ENCODE measurements around the gene MCM3. TPM values are rescaled to one million over a fixed set of nuclear protein-coding genes. Genes with fewer than 3 reads are reported as not detected.

Gene MCM3
- total RNA-seq, 2 experiments from 2014 or later, result 180 to 182 TPM

- DNase-seq, result no peak
- H3K4me1 Mint-ChIP-seq, result peaks cover 12% of the 10 kb centered on the region
- H3K4me3 Mint-ChIP-seq, result no peak overlapping the region
- peaks cover 2% of the 10 kb centered on the region for H3K9me3 Mint-ChIP-seq
- no peaks in the 10 kb centered on the region for H3K27me3 Mint-ChIP-seq
- H3K27ac Mint-ChIP-seq, result no peak overlapping the region
- POLR2A ChIA-PET, result interaction anchor here (0.7 to 1.4 kb wide), 2 partner anchors 69 to 78 kb away, joined by 3 to 4 read pairs; partner anchors contain the start of gene PAQR8
- ATAC-seq (ENCODE audit: low read depth), result no peak
- peaks cover 4% of the 10 kb centered on the region for H3K36me3 Mint-ChIP-seq
Observed at GRCh38 chr6:52293067-52293466, 8.5 kb upstream of the MCM3 start.

DNA sequence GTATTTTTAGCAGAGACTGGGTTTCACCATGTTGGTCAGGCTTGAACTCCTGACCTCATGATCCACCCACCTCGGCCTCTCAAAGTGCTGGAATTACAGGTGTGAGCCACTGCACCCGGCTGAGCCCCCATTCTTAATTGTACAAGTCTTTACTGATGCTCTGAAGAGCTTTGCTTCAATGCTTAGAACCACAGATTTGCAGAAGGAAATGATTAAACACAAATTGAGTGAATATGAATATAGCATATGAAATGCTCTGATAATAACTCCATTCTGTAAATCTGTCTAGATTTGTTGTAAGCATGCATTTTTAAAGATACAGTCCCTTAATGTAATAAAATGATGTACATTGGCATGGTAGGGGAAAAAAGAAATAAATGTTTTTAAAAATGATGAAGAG lies 4.3 kb upstream of the MCM3 start:
- POLR2A ChIA-PET, result interaction anchor here (0.6 to 1.4 kb wide), 3 partner anchors 16 to 101 kb away, joined by 3 to 6 read pairs (median 3); partner anchors contain the start of gene PAQR8

DNA sequence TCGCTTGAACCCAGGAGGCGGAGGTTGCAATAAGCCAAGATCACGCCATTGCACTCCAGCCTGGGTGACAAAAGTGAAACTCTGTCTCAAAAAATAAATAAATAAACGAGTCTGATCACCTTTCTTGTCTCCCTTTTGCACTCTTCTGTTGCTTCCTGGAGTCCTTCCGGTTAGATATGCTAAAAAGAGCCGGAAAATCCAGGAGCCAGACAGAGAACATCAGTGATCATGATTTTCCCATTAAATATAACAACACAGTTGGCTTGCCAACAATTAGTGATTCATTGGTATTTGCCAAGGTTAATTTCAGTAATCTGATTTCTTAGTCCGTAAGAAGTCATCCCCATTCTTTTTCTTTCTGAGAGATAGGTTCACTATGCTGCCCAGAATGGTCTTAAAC lies 3.7 kb upstream of the MCM3 start:
- Mint-ChIP-seq H3K27ac (no peak overlapping the region), H3K36me3 (peaks cover 4% of the 10 kb centered on the region), H3K27me3 (no peaks in the 10 kb centered on the region), H3K9me3 (no peaks in the 10 kb centered on the region), H3K4me1 (peaks cover 17% of the 10 kb centered on the region), H3K4me3 (no peak overlapping the region)
- ATAC-seq (ENCODE audit: low read depth) (no peak), DNase-seq (no peak)
- POLR2A ChIA-PET, result no interaction called here

More for the DNA sequence above, 4.3 kb upstream of the MCM3 start:
- ATAC-seq (ENCODE audit: low read depth), result no peak
- Mint-ChIP-seq H3K27ac (no peak overlapping the region), H3K9me3 (no peaks in the 10 kb centered on the region), H3K4me3 (no peak overlapping the region), H3K4me1 (peaks cover 13% of the 10 kb centered on the region), H3K27me3 (no peaks in the 10 kb centered on the region), H3K36me3 (no peaks in the 10 kb centered on the region)
- no peak for DNase-seq

DNA sequence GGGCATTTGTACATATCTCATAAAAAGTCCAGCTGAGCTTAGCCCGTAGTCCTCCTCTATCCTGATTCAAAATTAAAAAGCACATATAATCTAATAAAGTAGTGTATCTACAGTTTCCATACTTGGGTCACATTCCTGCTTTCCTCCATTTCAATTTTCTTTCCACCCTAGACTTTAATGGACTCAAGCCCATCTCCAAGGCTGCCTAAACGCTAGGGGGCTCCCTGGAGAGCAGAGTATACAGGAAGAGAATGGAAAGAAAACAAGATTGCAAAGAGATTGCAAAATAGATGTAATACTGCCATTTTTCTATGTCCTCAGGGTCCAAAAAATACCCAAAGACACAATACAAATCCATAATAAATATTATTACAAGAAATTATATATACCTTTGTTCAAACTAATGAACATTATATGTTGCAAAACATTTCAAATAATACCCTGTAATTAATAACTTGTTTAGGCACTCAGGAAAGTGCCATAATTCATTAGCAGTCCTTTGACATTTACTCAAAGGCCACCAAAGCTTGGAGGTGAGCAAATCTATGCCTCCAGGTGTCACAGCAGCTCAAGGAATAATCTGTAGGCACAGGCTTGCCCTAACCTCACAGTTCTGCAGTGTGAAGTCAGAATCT lies 2.4 kb upstream of the MCM3 start:
- H3K9me3 Mint-ChIP-seq, result no peaks in the 10 kb centered on the region
- POLR2A ChIA-PET, result interaction anchor here (1.0 to 5.3 kb wide), 5 partner anchors 21 to 112 kb away, joined by 3 to 61 read pairs (median 4); partner anchors contain the start of gene PAQR8
- ATAC-seq (ENCODE audit: low read depth) (no peak), DNase-seq (peak; percentile 61)
- H3K36me3 Mint-ChIP-seq, result peaks cover 13% of the 10 kb centered on the region
- no peaks in the 10 kb centered on the region for H3K27me3 Mint-ChIP-seq
- H3K4me3 Mint-ChIP-seq, result no peak overlapping the region
- peaks cover 29% of the 10 kb centered on the region for H3K4me1 Mint-ChIP-seq
- peak overlapping the region; percentile 79 for H3K27ac Mint-ChIP-seq

GRCh38 chr6:52285177-52286068 lies 881 bp upstream of the MCM3 start:
- no peaks in the 10 kb centered on the region for H3K27me3 Mint-ChIP-seq
- DNase-seq (no peak), ATAC-seq (ENCODE audit: low read depth) (peak; percentile 17)
- peaks cover 38% of the 10 kb centered on the region for H3K4me1 Mint-ChIP-seq
- peaks cover 23% of the 10 kb centered on the region for H3K36me3 Mint-ChIP-seq
- POLR2A ChIA-PET, result interaction anchor here (0.6 to 5.3 kb wide), 20 partner anchors 10 to 1074 kb away, joined by 3 to 61 read pairs (median 4); partner anchors contain the start of gene PAQR8
- peak overlapping the region; percentile 28 for H3K27ac Mint-ChIP-seq
- H3K4me3 Mint-ChIP-seq, result no peak overlapping the region
- no peaks in the 10 kb centered on the region for H3K9me3 Mint-ChIP-seq

DNA sequence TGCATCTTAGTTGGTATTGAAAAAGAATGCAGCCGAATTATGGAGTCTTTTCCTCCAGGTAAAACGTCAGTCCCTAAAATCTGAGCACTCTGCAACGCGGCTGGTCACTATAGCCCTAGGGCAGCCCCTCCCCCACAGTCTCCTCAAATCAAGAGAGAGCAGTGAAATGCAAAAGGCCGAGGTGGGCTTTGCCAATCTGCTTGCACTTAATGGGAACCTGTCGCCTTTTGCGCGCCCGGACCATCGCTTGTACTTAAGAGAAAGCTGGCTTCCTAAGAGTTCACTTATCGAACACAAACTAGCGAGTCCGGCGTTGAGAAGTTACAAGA lies 447 bp downstream of the MCM3 start:
- POLR2A ChIA-PET, result interaction anchor here (0.7 to 5.3 kb wide), 11 partner anchors 11 to 390 kb away, joined by 3 to 61 read pairs (median 4); partner anchors contain the start of gene PAQR8
- Mint-ChIP-seq H3K36me3 (peaks cover 26% of the 10 kb centered on the region), H3K4me1 (peaks cover 47% of the 10 kb centered on the region), H3K27me3 (no peaks in the 10 kb centered on the region), H3K27ac (peak overlapping the region; percentile 71), H3K4me3 (no peak overlapping the region), H3K9me3 (no peaks in the 10 kb centered on the region)
- ATAC-seq (ENCODE audit: low read depth) (no peak), DNase-seq (no peak)

DNA sequence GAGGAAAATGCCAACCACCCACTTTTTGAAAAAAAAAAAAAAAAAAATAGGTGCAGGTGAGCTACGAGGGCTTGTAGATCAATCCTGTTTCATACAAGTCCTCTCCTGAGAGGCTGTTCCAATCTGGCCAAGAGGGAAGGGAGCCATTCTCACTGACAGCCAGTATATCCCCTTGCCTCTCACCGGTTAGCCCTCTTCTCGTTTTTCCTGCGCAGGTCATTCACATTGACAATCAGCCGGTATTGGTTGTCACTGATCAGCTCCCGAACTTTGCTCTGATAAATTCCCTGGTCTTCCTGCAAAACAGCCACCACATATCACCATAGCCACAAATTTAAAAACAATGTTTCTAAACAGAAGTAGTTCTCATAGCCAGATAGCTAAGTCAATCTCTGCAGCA lies 1.4 kb downstream of the MCM3 start:
- H3K4me3 Mint-ChIP-seq, result peak overlapping the region; percentile 83
- H3K36me3 Mint-ChIP-seq, result peaks cover 30% of the 10 kb centered on the region
- peaks cover 56% of the 10 kb centered on the region for H3K4me1 Mint-ChIP-seq

DNA sequence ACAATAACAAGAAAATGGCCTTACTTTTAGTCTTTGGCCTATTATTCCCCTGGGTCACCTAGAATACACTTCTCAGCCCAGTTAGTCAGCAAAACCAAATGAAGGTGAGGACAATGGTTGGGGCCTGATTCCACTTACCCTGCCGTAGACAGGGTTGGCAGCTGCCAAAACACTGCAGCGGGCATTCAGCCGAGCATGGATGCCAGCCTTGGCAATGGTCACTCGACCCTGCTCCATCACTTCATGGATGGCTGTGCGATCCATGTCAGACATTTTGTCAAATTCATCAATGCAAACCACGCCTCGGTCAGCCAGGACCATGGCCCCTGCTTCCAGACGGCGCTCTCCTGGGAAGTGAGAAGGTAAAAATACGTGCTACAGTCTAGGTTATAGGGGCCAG lies 8.4 kb downstream of the MCM3 start:
- POLR2A ChIA-PET, result no interaction called here
- Mint-ChIP-seq H3K4me1 (peaks cover 42% of the 10 kb centered on the region), H3K4me3 (no peak overlapping the region), H3K27me3 (no peaks in the 10 kb centered on the region), H3K27ac (no peak overlapping the region), H3K9me3 (no peaks in the 10 kb centered on the region), H3K36me3 (peaks cover 54% of the 10 kb centered on the region)
- DNase-seq (no peak), ATAC-seq (ENCODE audit: low read depth) (no peak)

More for the DNA sequence above, 1.4 kb downstream of the MCM3 start:
- ATAC-seq (ENCODE audit: low read depth) (no peak), DNase-seq (no peak)
- no peaks in the 10 kb centered on the region for H3K27me3 Mint-ChIP-seq
- no peak overlapping the region for H3K27ac Mint-ChIP-seq
- POLR2A ChIA-PET, result interaction anchor here (0.9 to 5.3 kb wide), 6 partner anchors 23 to 115 kb away, joined by 3 to 61 read pairs (median 18); partner anchors contain the start of gene PAQR8
- H3K9me3 Mint-ChIP-seq, result no peaks in the 10 kb centered on the region

- POLR2A ChIA-PET, result interaction anchor here (1.1 kb wide), 1 partner anchor 13 kb away, joined by 5 read pairs; no protein-coding TSS in a partner anchor
- peaks cover 49% of the 10 kb centered on the region for H3K36me3 Mint-ChIP-seq
- no peaks in the 10 kb centered on the region for H3K27me3 Mint-ChIP-seq
- no peak for DNase-seq
- H3K4me3 Mint-ChIP-seq, result no peak overlapping the region
- ATAC-seq (ENCODE audit: low read depth), result no peak
- H3K4me1 Mint-ChIP-seq, result peaks cover 14% of the 10 kb centered on the region
- H3K9me3 Mint-ChIP-seq, result no peaks in the 10 kb centered on the region
- H3K27ac Mint-ChIP-seq, result no peak overlapping the region
Observed at GRCh38 chr6:52271852-52272460, 12.6 kb downstream of the MCM3 start.

GRCh38 chr6:52263709-52264540 lies 20.6 kb downstream of the MCM3 start:
- POLR2A ChIA-PET, result interaction anchor here (0.6 to 0.7 kb wide), 3 partner anchors 10 to 272 kb away, joined by 3 to 5 read pairs (median 4); no protein-coding TSS in a partner anchor

DNA sequence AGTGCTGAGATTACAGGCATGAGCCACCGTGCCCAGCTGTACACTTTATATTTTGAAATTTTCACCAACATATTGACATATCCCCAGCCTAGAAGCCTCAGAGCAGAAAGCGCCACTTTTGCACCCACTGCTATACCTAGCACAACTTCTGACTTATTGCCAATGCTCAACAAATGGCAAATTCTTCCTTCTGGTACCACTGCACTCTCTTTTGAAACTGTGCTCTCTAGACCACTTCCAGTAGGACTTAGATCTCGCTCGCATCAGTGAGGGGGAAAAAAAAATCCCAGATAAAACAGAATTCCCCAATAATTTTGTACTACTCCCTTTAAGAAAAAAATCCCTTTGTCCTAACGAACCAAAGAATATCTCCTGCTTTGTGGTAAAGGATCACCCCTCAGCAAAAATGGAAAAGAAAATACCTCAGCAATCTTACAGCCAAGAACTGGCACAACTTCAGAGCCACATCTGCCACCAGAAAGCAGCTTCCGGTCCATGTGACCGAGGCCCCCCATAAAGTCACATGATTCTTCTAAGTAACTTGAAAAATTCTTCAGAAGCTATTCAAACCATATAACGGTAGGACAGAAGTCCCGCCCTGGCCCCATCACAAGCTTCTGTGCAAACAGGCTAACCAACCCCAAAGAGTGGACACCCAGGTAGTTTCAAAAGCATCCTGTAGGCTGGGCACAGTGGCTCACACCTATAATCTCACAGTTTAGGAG lies 21.8 kb downstream of the MCM3 start:
- Mint-ChIP-seq H3K9me3 (no peaks in the 10 kb centered on the region), H3K4me1 (peaks cover 13% of the 10 kb centered on the region), H3K36me3 (peaks cover 43% of the 10 kb centered on the region), H3K27ac (peak overlapping the region; percentile 50), H3K4me3 (peak overlapping the region; percentile 24), H3K27me3 (no peaks in the 10 kb centered on the region)
- DNase-seq, result no peak
- ATAC-seq (ENCODE audit: low read depth), result no peak
- POLR2A ChIA-PET, result interaction anchor here (0.6 to 0.7 kb wide), 2 partner anchors 80 to 201 kb away, joined by 3 to 6 read pairs; no protein-coding TSS in a partner anchor

More at GRCh38 chr6:52263709-52264540, 20.6 kb downstream of the MCM3 start:
- Mint-ChIP-seq H3K4me1 (peaks cover 13% of the 10 kb centered on the region), H3K9me3 (no peaks in the 10 kb centered on the region), H3K4me3 (no peak overlapping the region), H3K36me3 (peaks cover 44% of the 10 kb centered on the region), H3K27ac (peak overlapping the region; percentile 54), H3K27me3 (no peaks in the 10 kb centered on the region)
- DNase-seq (peak; percentile 69), ATAC-seq (ENCODE audit: low read depth) (peak; percentile 61)

DNA sequence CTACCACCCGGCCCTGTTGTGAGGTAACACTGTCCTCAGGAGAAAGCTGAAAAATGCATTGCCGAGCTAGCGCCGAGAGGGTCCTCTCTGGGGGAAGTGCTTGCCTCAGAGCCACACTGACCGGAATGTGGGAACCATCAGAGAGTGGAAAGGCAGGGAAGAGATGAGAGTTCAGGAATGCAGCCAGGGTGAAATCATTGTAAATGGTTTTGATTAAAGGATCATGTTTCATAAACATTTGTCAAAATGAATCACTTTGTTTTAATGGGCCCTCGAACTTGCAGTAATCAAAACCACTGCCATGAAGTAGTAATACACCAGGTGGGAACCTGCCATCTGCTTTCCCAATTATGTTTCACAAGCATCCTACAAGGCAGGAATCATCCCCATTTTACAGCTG lies 23.3 kb downstream of the MCM3 start:
- no peak overlapping the region for H3K27ac Mint-ChIP-seq
- POLR2A ChIA-PET, result no interaction called here
- no peak for DNase-seq

More for the DNA sequence above, 23.3 kb downstream of the MCM3 start:
- Mint-ChIP-seq H3K27me3 (peaks cover 3% of the 10 kb centered on the region), H3K4me1 (peaks cover 11% of the 10 kb centered on the region), H3K4me3 (no peak overlapping the region), H3K9me3 (no peaks in the 10 kb centered on the region), H3K36me3 (peaks cover 37% of the 10 kb centered on the region)
- ATAC-seq (ENCODE audit: low read depth), result no peak
